ENCODE data around the gene STAT2. TPM values are rescaled to one million over a fixed set of nuclear protein-coding genes. Genes with fewer than 3 reads are reported as not detected.
A peak's percentile ranks its signal among the peaks of the same experiment; 100 is the strongest.

STAT2 gene
- total and polyA plus RNA-seq, 9 of the 15 experiments (the other 6 are each of a cell fraction or from before 2014, with no cell fraction given), result 15.5 to 46.9 (median 40.1) TPM

GRCh38 chr12:56300644-56301464 is 59.1 kb downstream of the STAT2 start (continued):
- TF ChIP-seq MYC (IDR thresholded peaks at IDR 0.05; ENCODE audit: low read depth, low read length) (no peak; the same call in 1 of the 2 replicates), MYC (CRISPR knock-in tag; IDR thresholded peaks at IDR 0.05; ENCODE audit: borderline replicate concordance, low read depth) (no peak), TBP (optimal IDR thresholded peaks at IDR 0.05; ENCODE audit: low read depth, low read length) (no peak), ZNF124 (CRISPR knock-in tag; IDR thresholded peaks at IDR 0.05) (no peak), NFIC (IDR thresholded peaks at IDR 0.05) (peak; percentile 83), MEF2A (IDR thresholded peaks at IDR 0.05; ENCODE audit: control insufficient read depth, low read depth, low read length) (no peak; the same call in 1 of the 2 replicates), PTRF (tag; IDR thresholded peaks at IDR 0.05) (no peak), SRSF1 (IDR thresholded peaks at IDR 0.05; ENCODE audit: low read depth, low read length) (no peak), SMARCE1 (IDR thresholded peaks at IDR 0.05) (peak; percentile 82), HNRNPK (IDR thresholded peaks at IDR 0.05; ENCODE audit: low read depth, low read length, poor library complexity, severe bottlenecking) (no peak), TEAD4 (IDR thresholded peaks at IDR 0.05; ENCODE audit: low read length) (peak; percentile 69), TEAD4 (CRISPR knock-in tag; IDR thresholded peaks at IDR 0.05; ENCODE audit: borderline replicate concordance) (no peak), LCOR (CRISPR knock-in tag; IDR thresholded peaks at IDR 0.05) (peak; percentile 79), ELK1 (CRISPR knock-in tag; IDR thresholded peaks at IDR 0.05) (no peak), WHSC1 (IDR thresholded peaks at IDR 0.05; ENCODE audit: low read length) (no peak), THRAP3 (IDR thresholded peaks at IDR 0.05; ENCODE audit: borderline replicate concordance) (no peak), ZNF699 (CRISPR knock-in tag; IDR thresholded peaks at IDR 0.05; ENCODE audit: insufficient replicate concordance) (no peak), GTF2A2 (tag; IDR thresholded peaks at IDR 0.05) (no peak), ZFX (CRISPR knock-in tag; IDR thresholded peaks at IDR 0.05) (0 out of 2 replicates have a peak, but pooled peaks have one; percentile 8)
- TF ChIP-seq, protein P1, sequence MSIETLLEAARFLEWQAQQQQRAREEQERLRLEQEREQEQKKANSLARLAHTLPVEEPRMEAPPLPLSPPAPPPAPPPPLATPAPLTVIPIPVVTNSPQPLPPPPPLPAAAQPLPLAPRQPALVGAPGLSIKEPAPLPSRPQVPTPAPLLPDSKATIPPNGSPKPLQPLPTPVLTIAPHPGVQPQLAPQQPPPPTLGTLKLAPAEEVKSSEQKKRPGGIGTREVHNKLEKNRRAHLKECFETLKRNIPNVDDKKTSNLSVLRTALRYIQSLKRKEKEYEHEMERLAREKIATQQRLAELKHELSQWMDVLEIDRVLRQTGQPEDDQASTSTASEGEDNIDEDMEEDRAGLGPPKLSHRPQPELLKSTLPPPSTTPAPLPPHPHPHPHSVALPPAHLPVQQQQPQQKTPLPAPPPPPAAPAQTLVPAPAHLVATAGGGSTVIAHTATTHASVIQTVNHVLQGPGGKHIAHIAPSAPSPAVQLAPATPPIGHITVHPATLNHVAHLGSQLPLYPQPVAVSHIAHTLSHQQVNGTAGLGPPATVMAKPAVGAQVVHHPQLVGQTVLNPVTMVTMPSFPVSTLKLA (conservative IDR thresholded peaks at IDR 0.05), result no peak; a peak in 2 of 4 replicates
- TF ChIP-seq, protein P2, sequence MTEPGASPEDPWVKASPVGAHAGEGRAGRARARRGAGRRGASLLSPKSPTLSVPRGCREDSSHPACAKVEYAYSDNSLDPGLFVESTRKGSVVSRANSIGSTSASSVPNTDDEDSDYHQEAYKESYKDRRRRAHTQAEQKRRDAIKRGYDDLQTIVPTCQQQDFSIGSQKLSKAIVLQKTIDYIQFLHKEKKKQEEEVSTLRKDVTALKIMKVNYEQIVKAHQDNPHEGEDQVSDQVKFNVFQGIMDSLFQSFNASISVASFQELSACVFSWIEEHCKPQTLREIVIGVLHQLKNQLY (CRISPR knock-in tag; conservative IDR thresholded peaks at IDR 0.05), result no peak

All from K562 (cell line).